Neural cell (in vitro differentiated cells): ENCODE results near the gene HINT2. TPM values are rescaled to one million over a fixed set of nuclear protein-coding genes. Genes with fewer than 3 reads are reported as not detected.

Experiments
- H2AFZ ChIP-seq: fragments of 200-600, 300-800 bp; sonication (generic), shearing (Covaris generic); 2 replicates; pipeline ENCODE4 v1.6.0; 2014; ENCODE audit warnings: low read depth, mild to moderate bottlenecking, antibody characterized with exemption, low read length, moderate library complexity
- H3F3A ChIP-seq: fragments of 200-600 bp; shearing (Covaris generic); 2 replicates; pipeline ENCODE4 v1.6.1; 2016; ENCODE audit warnings: mild to moderate bottlenecking, moderate library complexity, mixed read lengths, antibody characterized with exemption, low read length; ENCODE audit not compliant: insufficient read depth, poor library complexity, severe bottlenecking
- H3K27ac ChIP-seq: fragments of 200-600, 300-800 bp; sonication (generic), shearing (Covaris generic); 2 replicates; pipeline ENCODE4 v1.5.1; 2014; ENCODE audit warnings: mild to moderate bottlenecking, low read length, moderate library complexity
- H3K27me3 ChIP-seq: fragments of 300-800, 200-600 bp; sonication (generic), shearing (Covaris generic); 2 replicates; pipeline ENCODE4 v1.6.0; 2014; ENCODE audit warnings: mild to moderate bottlenecking, low read depth, low read length, moderate library complexity; ENCODE audit not compliant: insufficient read depth
- H3K36me3 ChIP-seq: fragments of 300-800, 200-600 bp; sonication (generic), shearing (Covaris generic); 2 replicates; pipeline ENCODE4 v1.5.1; 2014; ENCODE audit warnings: mild to moderate bottlenecking, antibody characterized with exemption, low read length, moderate library complexity; ENCODE audit not compliant: insufficient read depth
- H3K4me2 ChIP-seq: fragments of 300-800, 200-600 bp; sonication (generic), shearing (Covaris generic); 2 replicates; pipeline ENCODE4 v1.6.0; 2014; ENCODE audit warnings: mild to moderate bottlenecking, low read length
- H3K4me3 ChIP-seq: fragments of 300-800, 200-600 bp; sonication (generic), shearing (Covaris generic); 2 replicates; pipeline ENCODE4 v1.5.1; 2014; ENCODE audit warnings: mild to moderate bottlenecking, low read length, moderate library complexity
- H3K79me2 ChIP-seq: fragments of 200-600 bp; shearing (Covaris generic); replicated peaks from 2 replicates; pipeline ENCODE4 v1.6.0; 2014; ENCODE audit warnings: mild to moderate bottlenecking, low read length, moderate library complexity; ENCODE audit not compliant: insufficient read depth
- H3K9ac ChIP-seq: fragments of 300-800, 200-600 bp; sonication (generic), shearing (Covaris generic); 2 replicates; pipeline ENCODE4 v1.6.1; 2016; ENCODE audit warnings: mild to moderate bottlenecking, low read length, mixed read lengths
- H3K9me2 ChIP-seq: fragments of 200-600 bp; shearing (Covaris generic); 2 replicates; pipeline ENCODE4 v1.6.1; 2016; ENCODE audit warnings: mild to moderate bottlenecking, low read length, mixed read lengths; ENCODE audit not compliant: insufficient read depth
- H3K9me3 ChIP-seq: fragments of 200-600, 300-800 bp; sonication (generic), shearing (Covaris generic); 2 replicates; pipeline ENCODE4 v1.6.1; 2016; ENCODE audit warnings: mild to moderate bottlenecking, mixed run types, low read length, moderate library complexity, mixed read lengths
- H4K20me1 ChIP-seq: fragments of 200-600 bp; shearing (Covaris generic); 2 replicates; pipeline ENCODE4 v1.6.1; 2016; ENCODE audit warnings: mild to moderate bottlenecking, mixed run types; ENCODE audit not compliant: insufficient read depth
- EP300 ChIP-seq: fragments of 450-650 bp; conservative IDR thresholded peaks from 2 replicates; pipeline ENCODE4 v1.6.1; 2014; ENCODE audit warnings: antibody characterized with exemption, mild to moderate bottlenecking, moderate library complexity; ENCODE audit not compliant: poor library complexity, severe bottlenecking
- MXI1 ChIP-seq: fragments of 450-650 bp; conservative IDR thresholded peaks from 2 replicates; pipeline ENCODE4 v1.6.1; 2014; ENCODE audit warnings: antibody characterized with exemption, mild to moderate bottlenecking; ENCODE audit not compliant: poor library complexity, severe bottlenecking
- POLR2AphosphoS5 ChIP-seq: IDR thresholded peaks from 2 replicates; pipeline ENCODE4 v1.6.1; 2012
- RAD21 ChIP-seq: fragments of 450-650 bp; conservative IDR thresholded peaks from 2 replicates; pipeline ENCODE4 v1.6.1; 2014; ENCODE audit warnings: antibody characterized with exemption, mild to moderate bottlenecking, moderate library complexity
- REST ChIP-seq: IDR thresholded peaks from 2 replicates; pipeline ENCODE4 v1.6.1; 2012; ENCODE audit warnings: borderline replicate concordance
- SMC3 ChIP-seq: fragments of 450-650 bp; conservative IDR thresholded peaks from 2 replicates; pipeline ENCODE4 v1.6.1; 2014; ENCODE audit warnings: antibody characterized with exemption, mild to moderate bottlenecking, moderate library complexity; ENCODE audit not compliant: poor library complexity
- polyA plus RNA-seq: library from polyadenylated mRNA; depleted of rRNA; stranded (reverse); fragments of >200 nt; gene quantifications from 2 replicates; pipeline ENCODE4 v1.2.3, GENCODE V29; 2014

The HINT2 gene
- polyA plus RNA-seq, 1 donor from 2014 or later, result 31.0 TPM

DNA sequence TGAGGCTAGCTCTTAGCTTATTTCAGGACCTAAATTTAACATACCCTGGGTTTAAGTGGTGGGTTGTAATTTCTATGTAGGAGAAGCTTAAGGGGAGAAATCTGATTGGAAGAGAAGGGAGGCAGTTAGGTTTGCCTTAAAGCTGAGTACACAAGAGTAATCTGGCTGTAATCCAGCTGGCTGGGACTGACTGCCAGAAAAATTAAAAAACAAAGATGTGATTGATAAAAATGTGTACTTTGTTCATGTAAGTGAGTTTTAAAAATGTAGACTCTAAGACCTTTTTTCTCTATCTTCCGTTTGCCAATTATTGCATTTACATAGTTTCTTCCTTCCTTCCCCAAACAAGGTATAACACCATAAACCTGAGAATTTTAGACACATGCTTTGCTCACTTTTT, 43.3 kb downstream of the HINT2 start:
- Histone ChIP-seq H3F3A (no peaks in the 10 kb centered on the region), H2AFZ (no peak overlapping the region), H3K36me3 (no peaks in the 10 kb centered on the region), H3K79me2 (peaks cover 3% of the 10 kb centered on the region), H3K9me3 (no peaks in the 10 kb centered on the region), H3K27ac (no peak overlapping the region), H3K9ac (no peak overlapping the region), H3K9me2 (no peaks in the 10 kb centered on the region), H3K27me3 (no peaks in the 10 kb centered on the region), H4K20me1 (no peaks in the 10 kb centered on the region), H3K4me2 (no peak overlapping the region), H3K4me3 (no peak overlapping the region)
- TF ChIP-seq EP300 (no peak), SMC3 (no peak), REST (no peak)

GRCh38 chr9:35771075-35771433, 43.8 kb downstream of the HINT2 start:
- no peaks in the 10 kb centered on the region for H3F3A ChIP-seq
- H3K9me2 ChIP-seq, result no peaks in the 10 kb centered on the region
- TF ChIP-seq RAD21 (no peak), MXI1 (no peak), REST (no peak)
- no peak overlapping the region for H2AFZ ChIP-seq
- no peak overlapping the region for H3K27ac ChIP-seq
- H4K20me1 ChIP-seq, result no peaks in the 10 kb centered on the region
- no peak overlapping the region for H3K4me2 ChIP-seq
- H3K4me3 ChIP-seq, result no peak overlapping the region
- H3K27me3 ChIP-seq, result no peaks in the 10 kb centered on the region
- H3K36me3 ChIP-seq, result no peaks in the 10 kb centered on the region
- peaks cover 3% of the 10 kb centered on the region for H3K79me2 ChIP-seq
- H3K9me3 ChIP-seq, result no peaks in the 10 kb centered on the region
- H3K9ac ChIP-seq, result no peak overlapping the region

DNA sequence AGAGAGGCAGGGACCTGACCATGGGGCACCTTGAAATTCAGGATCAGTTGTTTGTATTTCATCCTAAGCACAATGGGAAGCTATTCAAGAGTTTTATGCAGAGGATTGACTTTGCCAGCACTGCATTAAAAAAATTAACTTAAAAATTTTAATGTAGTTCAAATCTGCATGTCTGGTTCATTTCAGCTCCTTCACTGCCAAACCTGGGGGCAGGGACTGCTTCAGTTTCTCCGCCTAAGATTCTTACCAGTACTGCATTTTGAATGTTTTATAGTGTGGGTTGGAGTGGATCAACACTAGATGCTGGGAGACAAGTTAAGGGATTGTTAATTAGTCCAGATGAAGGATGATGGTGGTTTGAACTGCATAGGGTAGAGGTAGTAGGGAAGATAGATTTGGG, 45.1 kb downstream of the HINT2 start:
- TF ChIP-seq POLR2AphosphoS5, result no peak
- TF ChIP-seq MXI1, result no peak
- no peak for TF ChIP-seq EP300
- no peak for TF ChIP-seq RAD21
- TF ChIP-seq REST, result no peak
- no peak overlapping the region for H3K27ac ChIP-seq
- H3K4me2 ChIP-seq, result no peak overlapping the region
- H3K9ac ChIP-seq, result no peak overlapping the region
- no peak overlapping the region for H2AFZ ChIP-seq
- no peak overlapping the region for H3K4me3 ChIP-seq
- H3K9me3 ChIP-seq, result no peaks in the 10 kb centered on the region
- H3K27me3 ChIP-seq, result no peaks in the 10 kb centered on the region
- no peaks in the 10 kb centered on the region for H3K9me2 ChIP-seq
- H4K20me1 ChIP-seq, result no peaks in the 10 kb centered on the region
- no peaks in the 10 kb centered on the region for H3K36me3 ChIP-seq
- H3K79me2 ChIP-seq, result peaks cover 3% of the 10 kb centered on the region
- H3F3A ChIP-seq, result no peaks in the 10 kb centered on the region
